Mesothelial cell of epicardium (in vitro differentiated cells): ENCODE results near the gene C6orf163. TPM values are rescaled to one million over a fixed set of nuclear protein-coding genes. Genes with fewer than 3 reads are reported as not detected.
A peak's percentile ranks its signal among the peaks of the same experiment; 100 is the strongest.
"Not testable (repeated sequence)": the region's sequence is repeated elsewhere in the genome, so short reads cannot be mapped to it uniquely, and the experiment has no call there.

Experiments used
- DNase-seq, 2 experiments: peaks; one replicate each; pipeline ENCODE4 v3.0.0; 2021; ENCODE audit warnings: low spot score in 2 of 2; ENCODE audit not compliant: unreplicated experiment in 2 of 2
- H3K27ac Mint-ChIP-seq: 2 replicates; pipeline ENCODE4 v1.8.0; 2021; ENCODE audit warnings: mixed read lengths
- H3K27me3 Mint-ChIP-seq: 2 replicates; pipeline ENCODE4 v1.8.0; 2021; ENCODE audit warnings: low read depth, mixed read lengths
- H3K36me3 Mint-ChIP-seq: 2 replicates; pipeline ENCODE4 v1.8.0; 2021; ENCODE audit warnings: mixed read lengths
- H3K4me1 Mint-ChIP-seq: 2 replicates; pipeline ENCODE4 v1.8.0; 2021; ENCODE audit warnings: mixed read lengths
- H3K4me3 Mint-ChIP-seq: 2 replicates; pipeline ENCODE4 v1.8.0; 2021; ENCODE audit warnings: mild to moderate bottlenecking, moderate library complexity, mixed read lengths
- H3K9me3 Mint-ChIP-seq: 2 replicates; pipeline ENCODE4 v1.8.0; 2021; ENCODE audit warnings: mixed read lengths
- total RNA-seq: library from RNA; stranded (reverse); gene quantifications from 3 replicates; pipeline ENCODE4 v1.2.1, GENCODE V29; 2021
- TF ChIP-seq, protein P1 (sequence below): fragments of 200-600 bp; sonication (generic); IDR thresholded peaks from one replicate; pipeline ENCODE4 v1.5.0; 2021; ENCODE audit warnings: antibody characterized with exemption; ENCODE audit not compliant: unreplicated experiment

Gene C6orf163
- total RNA-seq, 1 donor from 2014 or later: 10.0 TPM

DNA sequence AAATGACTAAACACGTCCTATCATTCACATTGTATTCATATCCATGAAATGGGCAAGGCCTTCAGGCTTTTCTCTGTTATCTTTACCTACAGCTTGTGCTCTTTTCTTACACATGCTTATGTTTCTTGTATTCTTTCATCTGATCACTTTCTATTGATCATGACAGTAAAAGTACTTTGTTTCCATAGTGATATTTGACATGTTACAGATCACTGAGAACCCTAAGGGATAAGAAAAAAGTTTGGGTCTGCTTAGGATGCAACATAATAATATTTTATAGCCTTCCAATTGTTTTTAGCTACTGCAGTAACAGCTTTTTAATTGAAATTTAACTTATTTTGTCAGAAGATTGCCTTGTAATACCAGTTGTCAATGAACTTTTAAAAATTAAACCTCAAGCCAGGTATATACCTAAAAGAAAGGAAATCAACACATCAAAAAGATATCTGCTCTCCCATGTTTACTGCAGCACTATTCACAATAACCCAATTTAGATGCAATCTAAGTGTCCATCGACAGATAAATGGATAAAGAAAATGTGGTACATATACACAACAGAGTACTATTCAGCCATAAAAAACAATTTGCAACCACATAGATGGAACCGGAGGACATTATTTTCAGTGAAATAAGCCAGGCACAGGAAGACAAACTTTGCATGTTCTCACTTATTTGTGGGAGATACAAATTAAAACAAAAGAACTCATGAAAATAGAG is 25.2 kb upstream of the C6orf163 start:
- H3K9me3 Mint-ChIP-seq: no peaks in the 10 kb centered on the region
- peaks cover 5% of the 10 kb centered on the region for H3K4me1 Mint-ChIP-seq
- DNase-seq: no peak
- peaks cover 5% of the 10 kb centered on the region for H3K27me3 Mint-ChIP-seq
- TF ChIP-seq, protein P1, sequence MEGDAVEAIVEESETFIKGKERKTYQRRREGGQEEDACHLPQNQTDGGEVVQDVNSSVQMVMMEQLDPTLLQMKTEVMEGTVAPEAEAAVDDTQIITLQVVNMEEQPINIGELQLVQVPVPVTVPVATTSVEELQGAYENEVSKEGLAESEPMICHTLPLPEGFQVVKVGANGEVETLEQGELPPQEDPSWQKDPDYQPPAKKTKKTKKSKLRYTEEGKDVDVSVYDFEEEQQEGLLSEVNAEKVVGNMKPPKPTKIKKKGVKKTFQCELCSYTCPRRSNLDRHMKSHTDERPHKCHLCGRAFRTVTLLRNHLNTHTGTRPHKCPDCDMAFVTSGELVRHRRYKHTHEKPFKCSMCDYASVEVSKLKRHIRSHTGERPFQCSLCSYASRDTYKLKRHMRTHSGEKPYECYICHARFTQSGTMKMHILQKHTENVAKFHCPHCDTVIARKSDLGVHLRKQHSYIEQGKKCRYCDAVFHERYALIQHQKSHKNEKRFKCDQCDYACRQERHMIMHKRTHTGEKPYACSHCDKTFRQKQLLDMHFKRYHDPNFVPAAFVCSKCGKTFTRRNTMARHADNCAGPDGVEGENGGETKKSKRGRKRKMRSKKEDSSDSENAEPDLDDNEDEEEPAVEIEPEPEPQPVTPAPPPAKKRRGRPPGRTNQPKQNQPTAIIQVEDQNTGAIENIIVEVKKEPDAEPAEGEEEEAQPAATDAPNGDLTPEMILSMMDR: no peak
- H3K36me3 Mint-ChIP-seq: peaks cover 1% of the 10 kb centered on the region
- no peak overlapping the region for H3K27ac Mint-ChIP-seq
- H3K4me3 Mint-ChIP-seq: no peak overlapping the region

DNA sequence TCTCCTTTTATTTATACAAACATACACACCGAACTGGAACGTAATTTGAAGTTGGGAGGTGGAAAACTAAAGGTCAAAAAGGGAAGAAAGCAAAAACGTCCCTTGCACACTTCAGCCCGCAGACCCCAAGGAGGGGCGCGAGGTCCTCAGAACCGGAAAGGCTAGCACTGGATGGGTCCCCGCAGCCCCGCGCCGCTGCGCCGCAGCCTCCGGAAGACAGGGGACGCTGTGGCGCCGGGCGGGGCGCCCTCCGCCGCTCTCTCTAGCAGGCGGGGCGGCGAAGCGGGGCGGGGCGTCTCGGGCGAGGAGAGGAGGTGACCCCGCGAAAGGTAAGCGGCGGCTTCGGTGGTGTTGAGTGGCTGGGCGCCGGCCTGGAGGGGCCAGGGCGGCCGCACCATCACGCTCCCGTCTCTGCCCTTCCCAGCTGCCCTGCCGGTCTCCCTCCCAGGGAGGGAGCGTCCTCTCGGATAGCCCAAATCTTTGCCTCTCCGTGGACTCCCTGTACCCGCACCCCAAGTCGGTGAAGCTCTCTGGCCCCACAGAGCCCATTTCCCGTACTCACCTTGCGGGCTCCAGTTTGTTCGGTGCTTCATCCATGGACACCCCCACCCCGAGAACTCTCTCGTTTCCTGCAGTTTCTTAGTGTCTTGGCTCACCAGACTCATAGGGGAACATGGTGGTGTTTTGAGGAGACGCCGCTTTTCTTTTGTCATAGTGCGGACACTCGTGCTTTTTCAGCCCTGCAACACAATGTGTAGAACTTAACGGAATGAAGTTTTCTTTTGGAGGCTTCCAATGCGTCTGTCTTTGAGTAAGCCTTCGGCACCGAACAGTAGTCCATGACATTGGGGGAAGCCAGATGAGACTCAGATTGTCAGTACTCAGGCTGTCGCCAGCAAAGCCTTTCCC is 22.1 kb upstream of the C6orf163 start, which contains the start of gene SMIM8:
TSS of gene SMIM8 (plus strand) at position 285 of the 909 bp plus-strand sequence. CDS start 14,444 bp downstream, outside the sequence.
- H3K4me3 Mint-ChIP-seq: peak within 1 kb of the TSS; percentile 99
- H3K27ac Mint-ChIP-seq: peak within 1 kb of the TSS; percentile 86
- H3K4me1 Mint-ChIP-seq: peaks cover 5% of the 10 kb centered on the region
- H3K27me3 Mint-ChIP-seq: no peaks in the 10 kb centered on the region
- DNase-seq: peak; percentile 84 to 92
- peaks cover 7% of the 10 kb centered on the region for H3K9me3 Mint-ChIP-seq
- peaks cover 12% of the 10 kb centered on the region for H3K36me3 Mint-ChIP-seq
- TF ChIP-seq, protein P1: peak; percentile 84

DNA sequence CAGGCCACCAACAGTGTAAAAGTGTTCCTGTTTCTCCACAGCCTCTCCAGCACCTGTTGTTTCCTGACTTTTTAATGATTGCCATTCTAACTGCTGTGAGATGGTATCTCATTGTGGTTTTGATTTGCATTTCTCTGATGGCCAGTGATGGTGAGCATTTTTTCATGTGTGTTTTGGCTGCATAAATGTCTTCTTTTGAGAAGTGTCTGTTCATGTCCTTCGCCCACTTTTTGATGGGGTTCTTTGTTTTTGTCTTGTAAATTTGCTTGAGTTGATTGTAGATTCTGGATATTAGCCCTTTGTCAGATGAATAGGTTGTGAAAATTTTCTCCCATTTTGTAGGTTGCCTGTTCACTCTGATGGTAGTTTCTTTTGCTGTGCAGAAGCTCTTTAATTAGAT is 20.7 kb upstream of the C6orf163 start:
- not testable (repeated sequence) for DNase-seq, H3K27ac Mint-ChIP-seq, H3K4me1 Mint-ChIP-seq, H3K9me3 Mint-ChIP-seq, H3K27me3 Mint-ChIP-seq
- peak overlapping the region; percentile 50 for H3K4me3 Mint-ChIP-seq
- H3K36me3 Mint-ChIP-seq: peaks cover 17% of the 10 kb centered on the region

DNA sequence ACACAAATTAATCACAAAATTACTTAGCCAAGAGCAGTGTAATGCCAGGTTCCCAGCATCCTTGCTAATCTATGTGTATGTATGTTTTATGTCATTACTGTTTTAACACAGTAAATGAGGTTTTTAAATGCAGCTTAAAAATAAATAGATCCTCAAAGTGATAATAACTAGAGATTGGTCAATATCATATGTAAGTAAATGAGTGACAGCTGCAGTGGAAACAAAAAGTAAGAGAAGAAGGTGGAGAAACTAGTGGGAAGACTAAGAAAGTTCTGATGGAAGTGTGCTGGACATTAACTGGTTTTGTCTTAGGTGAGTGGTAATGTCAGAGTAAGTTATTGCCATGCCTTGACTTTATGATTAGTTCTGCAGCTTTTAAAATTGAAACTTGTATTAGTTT is 13.7 kb upstream of the C6orf163 start:
- Mint-ChIP-seq H3K4me1 (peaks cover 15% of the 10 kb centered on the region), H3K27ac (no peak overlapping the region), H3K36me3 (peaks cover 23% of the 10 kb centered on the region), H3K27me3 (no peaks in the 10 kb centered on the region), H3K9me3 (peaks cover 4% of the 10 kb centered on the region), H3K4me3 (no peak overlapping the region)
- DNase-seq: no peak
- TF ChIP-seq, protein P1: no peak

DNA sequence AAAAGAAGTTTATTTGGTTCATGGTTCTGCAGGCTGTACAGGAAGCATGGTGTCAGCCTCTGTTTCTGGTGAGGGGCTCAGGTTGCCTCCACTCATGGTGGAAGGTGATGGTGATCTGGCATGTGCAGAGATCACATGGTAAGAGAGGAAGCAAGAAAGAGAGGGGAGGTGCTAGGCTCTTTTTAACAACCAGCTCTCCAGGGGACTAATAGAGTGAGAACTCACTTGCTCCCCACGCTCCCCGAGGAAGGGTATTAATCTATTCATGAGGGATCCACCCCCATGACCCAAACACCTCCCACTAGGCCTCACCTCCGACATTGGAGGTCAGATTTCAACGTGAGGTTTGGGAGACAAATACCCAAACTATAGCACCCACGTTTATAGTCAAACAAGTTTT is 11.6 kb upstream of the C6orf163 start:
- H3K4me1 Mint-ChIP-seq: peaks cover 24% of the 10 kb centered on the region
- DNase-seq: no peak
- H3K9me3 Mint-ChIP-seq: no peaks in the 10 kb centered on the region
- H3K36me3 Mint-ChIP-seq: peaks cover 15% of the 10 kb centered on the region
- TF ChIP-seq, protein P1: no peak
- H3K27me3 Mint-ChIP-seq: no peaks in the 10 kb centered on the region
- H3K4me3 Mint-ChIP-seq: no peak overlapping the region
- H3K27ac Mint-ChIP-seq: no peak overlapping the region
